NT2/D1 (cell line): ENCODE results near the gene CLEC2B.

Experiments used
- DNase-seq: peaks from one replicate; pipeline ENCODE4 v3.0.0-alpha.2; 2011; ENCODE audit warnings: low read depth, low spot score
- H3K27me3 ChIP-seq: 2 replicates; pipeline ENCODE4 v1.6.0; 2011; ENCODE audit warnings: mild to moderate bottlenecking; ENCODE audit not compliant: insufficient read length, insufficient read depth
- H3K36me3 ChIP-seq: 2 replicates; pipeline ENCODE4 v1.6.1; 2011; ENCODE audit warnings: mild to moderate bottlenecking, low read length, mixed read lengths; ENCODE audit not compliant: insufficient read depth, insufficient read length
- H3K4me1 ChIP-seq: 2 replicates; pipeline ENCODE4 v1.5.1; 2011; ENCODE audit not compliant: insufficient read depth, insufficient read length
- H3K4me3 ChIP-seq: 2 replicates; pipeline ENCODE4 v1.5.1; 2011; ENCODE audit warnings: low read depth; ENCODE audit not compliant: insufficient read length
- H3K9ac ChIP-seq: 2 replicates; pipeline ENCODE4 v1.6.0; 2011; ENCODE audit warnings: low read depth; ENCODE audit not compliant: insufficient read length
- H3K9me3 ChIP-seq: 2 replicates; pipeline ENCODE4 v1.5.1; 2011; ENCODE audit warnings: mild to moderate bottlenecking, low read length; ENCODE audit not compliant: insufficient read depth
- SUZ12 ChIP-seq: IDR thresholded peaks from 2 replicates; pipeline ENCODE4 v1.6.1; 2011; ENCODE audit not compliant: insufficient read length, insufficient read depth; ENCODE audit errors: extremely low read depth
- YY1 ChIP-seq: IDR thresholded peaks from 2 replicates; pipeline ENCODE4 v1.6.1; 2011; ENCODE audit not compliant: insufficient read length, insufficient read depth
- ZNF274 ChIP-seq: IDR thresholded peaks from 2 replicates; pipeline ENCODE4 v1.6.1; 2011; ENCODE audit warnings: mild to moderate bottlenecking, low read depth, low read length

The CLEC2B gene

DNA sequence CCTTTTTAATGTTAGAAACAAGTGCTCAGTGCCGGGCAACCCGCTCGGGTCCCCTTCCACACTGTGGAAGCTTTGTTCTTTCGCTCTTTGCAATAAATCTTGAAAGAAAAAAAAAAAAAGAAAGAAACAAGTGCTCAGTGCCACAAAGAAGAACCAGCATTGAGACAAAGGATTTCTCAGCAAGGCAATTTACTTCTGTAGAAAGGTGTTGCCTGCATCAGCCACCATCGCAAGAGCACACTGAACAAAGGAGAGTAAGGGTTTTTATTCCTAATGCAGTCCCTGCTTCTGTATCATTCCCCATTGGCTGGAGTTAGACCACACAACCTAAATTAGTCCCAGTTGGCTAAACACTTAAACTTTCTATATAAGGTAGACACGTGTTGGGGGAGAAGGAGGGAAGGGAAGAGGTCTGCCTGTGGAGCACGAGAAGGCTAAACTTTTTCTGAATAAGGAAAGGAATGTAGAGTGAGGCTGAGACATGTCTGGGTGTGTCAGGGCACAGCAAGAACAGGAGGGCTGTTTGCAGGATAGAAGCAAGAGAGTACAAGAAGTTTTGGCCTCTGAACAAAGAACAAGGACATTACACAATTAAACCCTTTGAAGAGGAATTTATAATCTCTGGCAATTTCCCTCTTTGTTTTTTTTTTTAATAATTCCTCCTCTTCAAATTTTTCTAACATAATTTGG is 33.5 kb upstream of the CLEC2B start:
- no peaks in the 10 kb centered on the region for H3K27me3 ChIP-seq
- H3K9me3 ChIP-seq = peaks cover 45% of the 10 kb centered on the region
- DNase-seq = no peak
- no peak overlapping the region for H3K4me3 ChIP-seq
- TF ChIP-seq ZNF274 (no peak), YY1 (no peak), SUZ12 (no peak)
- H3K36me3 ChIP-seq = no peaks in the 10 kb centered on the region
- H3K9ac ChIP-seq = no peak overlapping the region
- H3K4me1 ChIP-seq = no peaks in the 10 kb centered on the region

DNA sequence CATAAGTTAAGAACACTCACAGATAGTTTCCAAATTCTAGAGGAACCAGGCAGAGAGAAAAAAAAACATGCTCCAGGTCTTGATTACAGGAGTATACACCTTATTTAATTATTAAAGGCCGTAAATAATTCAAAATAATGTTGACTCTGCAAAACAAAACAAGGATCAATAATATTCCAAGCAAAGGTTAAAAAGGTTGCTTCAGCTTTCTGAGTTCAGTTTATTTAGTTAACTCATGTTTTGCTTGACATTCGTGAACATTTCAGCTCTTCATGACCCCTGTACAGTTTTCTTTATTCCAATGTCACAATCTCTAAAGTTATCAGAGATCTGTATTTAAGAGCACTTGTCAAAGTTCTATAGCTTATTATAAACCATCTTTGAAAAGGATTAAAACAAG is 31.8 kb upstream of the CLEC2B start:
- Histone ChIP-seq H3K36me3 (no peaks in the 10 kb centered on the region), H3K4me1 (no peaks in the 10 kb centered on the region), H3K27me3 (no peaks in the 10 kb centered on the region), H3K9ac (no peak overlapping the region), H3K4me3 (no peak overlapping the region), H3K9me3 (peaks cover 34% of the 10 kb centered on the region)
- no peak for TF ChIP-seq YY1
- TF ChIP-seq SUZ12 = no peak
- no peak for TF ChIP-seq ZNF274
- no peak for DNase-seq

- no peak overlapping the region for H3K9ac ChIP-seq
- H3K36me3 ChIP-seq = no peaks in the 10 kb centered on the region
- TF ChIP-seq SUZ12 (no peak), YY1 (no peak)
- no peak for DNase-seq
- no peaks in the 10 kb centered on the region for H3K4me1 ChIP-seq
- peaks cover 26% of the 10 kb centered on the region for H3K9me3 ChIP-seq
- H3K27me3 ChIP-seq = no peaks in the 10 kb centered on the region
- H3K4me3 ChIP-seq = no peak overlapping the region
Measured at GRCh38 chr12:9899209-9899608, 30.1 kb upstream of the CLEC2B start.

DNA sequence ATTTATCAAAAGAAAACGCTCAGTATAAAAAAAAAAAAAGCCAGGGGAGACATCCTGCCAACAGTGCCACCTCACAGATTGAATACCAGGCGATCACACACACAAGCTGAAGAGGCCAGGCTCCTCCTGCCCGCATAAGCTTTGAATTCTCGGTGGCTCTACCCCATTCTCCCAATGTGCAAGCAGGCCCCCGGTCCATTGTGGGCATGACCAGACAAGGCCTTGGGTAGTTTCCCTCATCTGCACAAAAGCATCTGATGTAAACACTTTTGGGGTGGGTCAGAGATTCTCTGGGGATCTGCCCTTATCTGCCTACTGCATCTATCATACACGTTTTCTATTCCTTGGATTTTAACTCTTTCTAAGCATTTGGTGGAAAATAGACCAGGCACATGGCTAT is 28.4 kb upstream of the CLEC2B start:
- no peaks in the 10 kb centered on the region for H3K36me3 ChIP-seq
- no peak overlapping the region for H3K9ac ChIP-seq
- H3K9me3 ChIP-seq = peaks cover 9% of the 10 kb centered on the region
- H3K4me1 ChIP-seq = no peaks in the 10 kb centered on the region
- no peaks in the 10 kb centered on the region for H3K27me3 ChIP-seq
- H3K4me3 ChIP-seq = no peak overlapping the region
- DNase-seq = no peak
- TF ChIP-seq ZNF274 (no peak), SUZ12 (no peak), YY1 (no peak)

DNA sequence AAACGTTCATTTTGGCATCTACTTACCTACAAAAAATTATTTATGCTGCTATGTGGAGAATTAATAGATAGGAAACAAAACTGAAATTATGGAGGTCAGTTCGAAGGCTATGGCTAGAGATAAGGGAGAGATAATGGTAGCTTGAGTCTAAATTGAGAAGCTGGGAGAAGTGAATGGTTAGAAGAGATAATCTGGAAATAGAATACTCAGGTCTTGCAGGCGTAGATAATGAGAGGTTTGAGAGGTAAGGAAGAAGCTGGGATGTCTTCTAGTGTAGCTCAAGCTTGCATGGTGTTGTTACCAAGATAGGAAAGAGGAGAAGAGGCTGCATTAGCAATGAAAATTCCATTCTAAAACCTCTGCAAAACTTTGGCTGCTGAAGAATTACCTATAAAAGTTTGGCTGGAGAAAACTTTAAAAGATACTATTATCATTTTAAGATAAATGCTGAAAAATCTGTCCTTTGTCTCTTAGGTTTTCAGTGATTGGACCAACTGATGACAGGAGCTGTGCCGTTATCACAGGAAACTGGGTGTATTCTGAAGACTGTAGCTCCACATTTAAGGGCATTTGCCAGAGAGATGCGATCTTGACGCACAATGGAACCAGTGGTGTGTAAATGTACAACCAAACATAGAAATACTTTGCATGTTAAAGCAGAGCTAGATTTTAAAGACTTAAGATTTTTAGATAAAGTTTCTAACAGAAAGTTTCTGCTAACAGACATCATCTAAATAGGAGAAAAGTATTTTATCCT is 26.2 kb upstream of the CLEC2B start:
- TF ChIP-seq YY1 (no peak), ZNF274 (no peak), SUZ12 (no peak)
- Histone ChIP-seq H3K36me3 (no peaks in the 10 kb centered on the region), H3K9me3 (no peaks in the 10 kb centered on the region), H3K9ac (no peak overlapping the region), H3K4me1 (no peaks in the 10 kb centered on the region), H3K4me3 (no peak overlapping the region), H3K27me3 (no peaks in the 10 kb centered on the region)
- DNase-seq = no peak

DNA sequence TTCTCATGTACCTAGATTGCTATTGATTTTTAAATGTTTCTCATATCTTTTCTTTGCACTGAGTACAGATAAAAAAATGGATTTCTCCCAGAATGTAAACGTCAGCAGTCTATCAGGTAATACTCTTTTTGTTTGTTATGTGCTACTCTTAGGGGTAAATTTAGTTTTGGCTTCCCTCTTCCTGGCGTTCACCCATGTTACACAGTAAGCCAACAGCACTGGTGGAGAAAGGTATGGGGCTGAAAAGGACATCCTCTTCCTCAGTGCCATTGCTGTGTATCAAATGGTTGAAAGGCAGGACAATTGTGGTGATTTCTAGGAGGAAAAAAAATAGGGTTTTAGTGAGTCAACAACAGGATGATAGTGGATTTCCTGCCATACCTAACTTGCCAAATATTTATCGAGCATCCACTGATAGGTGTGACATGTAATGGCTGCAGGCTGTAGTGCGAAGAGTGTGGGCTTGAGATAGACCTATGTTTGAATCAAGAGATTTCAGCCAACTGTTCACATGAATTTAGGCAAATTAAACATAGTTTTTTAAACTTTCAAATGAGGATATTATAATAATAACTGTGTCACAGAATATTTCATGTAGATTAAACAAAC is 19.6 kb upstream of the CLEC2B start:
- H3K4me3 ChIP-seq = no peak overlapping the region

GRCh38 chr12:9883175-9883574 is 14.0 kb upstream of the CLEC2B start:
- no peaks in the 10 kb centered on the region for H3K9me3 ChIP-seq
- TF ChIP-seq SUZ12 = no peak
- TF ChIP-seq ZNF274 = no peak
- TF ChIP-seq YY1 = no peak
- H3K36me3 ChIP-seq = no peaks in the 10 kb centered on the region
- H3K27me3 ChIP-seq = no peaks in the 10 kb centered on the region
- no peak for DNase-seq
- no peak overlapping the region for H3K9ac ChIP-seq
- no peak overlapping the region for H3K4me3 ChIP-seq
- no peaks in the 10 kb centered on the region for H3K4me1 ChIP-seq

More for the DNA sequence above, 19.6 kb upstream of the CLEC2B start:
- Histone ChIP-seq H3K4me1 (no peaks in the 10 kb centered on the region), H3K36me3 (no peaks in the 10 kb centered on the region), H3K27me3 (no peaks in the 10 kb centered on the region), H3K9ac (no peak overlapping the region), H3K9me3 (no peaks in the 10 kb centered on the region)
- DNase-seq = no peak
- TF ChIP-seq ZNF274 (no peak), SUZ12 (no peak), YY1 (no peak)
